ENCODE results near the gene MEN1.
"Not testable (repeated sequence)": the region's sequence is repeated elsewhere in the genome, so short reads cannot be mapped to it uniquely, and the experiment has no call there.

The MEN1 gene

GRCh38 chr11:64810271-64810890, at the start of gene MEN1:
Gene MEN1 (minus strand): TSS chr11:64810551. CDS start chr11:64810109, 442 bp downstream.
- peak; percentile 99 for DNase-seq

GRCh38 chr11:64859542-64860414, 49.4 kb upstream of the MEN1 start:
- DNase-seq = no peak

- no peak for DNase-seq
These were observed 48.3 kb upstream of the MEN1 start for GRCh38 chr11:64858467-64859263.

DNA sequence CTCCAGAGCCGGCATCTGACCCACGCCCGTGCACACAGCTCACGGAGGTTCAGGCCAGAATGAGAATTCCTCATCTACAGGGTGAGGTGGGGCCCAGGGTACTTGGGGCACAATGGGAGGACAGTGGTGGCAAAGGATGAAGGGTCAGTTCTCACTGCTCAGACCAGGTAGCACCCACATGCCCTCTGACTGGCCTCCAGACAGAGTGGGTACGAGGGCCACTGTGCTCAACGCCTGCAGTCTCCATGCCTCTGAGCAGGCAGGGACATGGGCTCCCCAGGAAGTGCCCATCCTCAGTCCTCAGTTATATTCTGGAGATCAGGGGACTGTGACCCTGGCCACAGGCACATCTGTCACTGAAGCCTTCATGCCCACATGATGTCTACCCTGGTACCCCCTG, 47.1 kb upstream of the MEN1 start:
- DNase-seq = no peak

GRCh38 chr11:64856382-64857227, 46.3 kb upstream of the MEN1 start:
- DNase-seq = peak; percentile 90

DNA sequence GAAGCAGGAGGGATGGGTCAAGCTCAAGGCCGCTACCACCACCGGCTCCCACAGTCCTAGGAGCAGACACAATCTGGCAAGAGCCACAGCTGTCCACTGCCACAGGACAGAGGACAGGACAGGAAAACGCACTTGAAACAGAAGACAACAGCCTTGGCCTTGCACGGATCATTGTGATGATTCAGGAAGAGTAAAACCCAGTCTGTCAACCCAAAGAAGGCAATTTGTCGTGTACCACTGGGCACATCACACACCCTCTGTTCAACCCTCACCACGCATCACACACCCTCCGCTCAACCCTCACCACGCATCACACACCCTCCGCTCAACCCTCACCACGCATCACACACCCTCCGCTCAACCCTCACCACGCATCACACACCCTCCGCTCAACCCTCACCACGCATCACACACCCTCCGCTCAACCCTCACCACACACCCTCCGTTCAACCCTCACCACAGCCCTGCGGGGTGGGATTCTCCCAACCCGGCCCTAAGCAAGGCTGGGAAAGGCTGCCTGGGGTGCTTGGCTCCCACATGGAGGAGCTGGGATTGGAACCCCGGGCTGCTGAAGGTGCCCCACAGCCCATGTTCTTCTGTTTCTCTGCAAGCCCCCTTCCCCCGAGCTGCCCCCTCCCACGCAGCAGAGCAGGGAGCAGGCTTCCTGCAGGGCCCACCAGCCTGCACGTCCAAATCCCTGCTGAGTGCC, 45.4 kb upstream of the MEN1 start:
- peak; percentile 48 for DNase-seq

- peak; percentile 95 for DNase-seq
These were observed 44.5 kb upstream of the MEN1 start for GRCh38 chr11:64854534-64855502.

DNA sequence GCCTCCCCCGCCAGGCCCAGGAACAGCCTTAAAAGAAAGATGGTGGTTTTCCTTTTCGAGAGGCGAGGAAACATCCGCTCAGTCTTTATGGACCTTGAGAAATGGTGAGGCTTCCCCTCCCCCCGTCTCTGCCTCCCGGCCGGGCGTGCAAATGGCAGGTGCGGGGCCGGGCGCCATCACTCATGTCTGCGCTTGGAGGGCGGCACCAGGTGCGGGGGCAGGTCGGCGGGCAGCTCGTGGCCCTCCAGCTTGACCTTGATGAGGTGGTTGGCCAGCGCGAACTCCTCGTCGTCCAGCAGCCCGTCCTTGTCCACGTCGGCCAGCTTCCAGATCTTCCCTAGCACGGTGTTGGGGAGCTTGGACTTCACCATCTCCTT, 43.8 kb upstream of the MEN1 start:
- no peak for DNase-seq

DNA sequence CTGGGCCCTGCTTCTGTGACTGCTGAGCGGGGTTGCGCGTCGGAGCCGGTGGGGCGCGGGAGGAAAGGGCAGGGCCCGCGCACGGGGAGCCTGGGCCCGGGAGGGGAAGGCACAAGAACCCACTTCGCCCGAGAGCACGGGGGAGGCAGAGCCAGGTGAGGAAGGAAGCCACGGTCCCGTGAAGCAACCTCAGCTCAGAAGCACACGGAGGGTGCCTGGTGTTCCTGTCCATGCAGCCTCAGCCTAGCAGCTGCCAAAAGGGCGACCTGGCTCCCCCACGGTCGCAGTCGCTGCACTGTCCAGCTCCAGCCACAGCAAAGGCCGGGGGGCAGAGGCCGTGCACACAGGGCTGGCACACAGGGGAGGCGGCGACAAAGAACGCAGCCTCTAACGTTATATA, 43.4 kb upstream of the MEN1 start:
- DNase-seq = no peak

- no peak for DNase-seq
These were observed 42.6 kb upstream of the MEN1 start for GRCh38 chr11:64852804-64853509.

DNA sequence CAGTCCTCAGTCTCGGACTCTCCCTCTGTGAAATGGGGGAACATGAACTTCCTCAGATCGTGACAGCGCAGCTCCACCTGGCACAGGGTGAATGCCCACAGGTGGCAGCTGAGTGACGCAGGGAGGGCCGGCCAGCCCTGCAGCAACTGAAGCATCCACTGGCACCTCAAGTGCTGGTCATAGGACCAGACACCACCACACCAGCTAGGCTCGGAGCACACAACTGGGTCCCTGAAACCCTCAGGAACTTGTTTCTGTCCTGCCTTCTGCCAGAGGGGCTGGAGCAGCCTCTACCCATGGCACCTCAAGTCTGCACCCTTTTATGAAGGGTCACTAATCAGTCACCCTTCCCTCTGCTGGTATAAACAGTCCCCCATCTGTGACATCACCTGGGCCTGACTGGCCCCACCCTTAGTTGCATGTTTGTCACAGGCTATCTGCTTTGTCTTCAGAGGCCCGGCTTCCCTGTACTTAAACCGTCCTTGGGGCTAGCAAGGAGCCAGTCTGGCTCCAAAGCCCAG, 41.5 kb upstream of the MEN1 start:
- DNase-seq = no peak

- no peak for DNase-seq
These were observed 40.7 kb upstream of the MEN1 start for GRCh38 chr11:64850979-64851567.

DNA sequence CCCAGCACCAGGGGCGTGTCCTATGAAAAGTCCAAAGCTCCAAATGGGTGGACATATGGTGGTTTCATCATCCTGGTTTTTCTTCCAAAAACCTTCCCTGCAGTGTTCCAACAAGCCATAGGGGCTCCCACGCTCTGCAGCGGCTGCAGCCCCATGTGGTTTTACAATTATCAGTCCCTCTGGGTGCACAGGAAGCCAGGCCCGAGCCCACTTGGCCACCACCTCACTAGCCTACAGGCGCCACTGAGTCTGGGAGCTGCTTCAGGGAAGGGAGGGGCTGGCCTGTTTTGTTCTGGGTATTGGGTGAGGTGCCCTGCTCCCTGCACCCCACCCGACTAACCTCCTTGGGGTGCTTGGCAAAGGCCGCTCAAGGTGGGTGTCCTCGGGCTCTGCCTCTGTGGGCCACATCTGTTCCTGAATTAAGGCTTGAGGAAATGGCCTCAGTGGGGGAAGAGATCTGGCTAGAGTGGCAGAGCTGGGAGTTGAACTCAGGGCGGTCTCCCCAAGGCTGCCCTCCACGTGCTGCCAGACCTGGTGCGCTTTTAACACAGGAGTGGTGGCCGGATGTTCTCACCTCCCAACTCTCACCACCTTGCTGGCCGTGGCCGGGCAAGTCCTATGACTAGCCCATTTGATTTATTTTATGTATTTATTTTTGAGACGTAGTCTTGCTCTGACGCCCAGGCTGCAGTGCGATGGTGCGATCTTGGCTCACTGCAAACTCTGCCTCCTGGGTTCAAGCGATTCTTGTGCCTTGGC, 39.4 kb upstream of the MEN1 start:
- no peak for DNase-seq

GRCh38 chr11:64848826-64849597, 38.7 kb upstream of the MEN1 start:
- DNase-seq = peak; percentile 41

- no peak for DNase-seq
These were observed 38.0 kb upstream of the MEN1 start for GRCh38 chr11:64848214-64848825.

DNA sequence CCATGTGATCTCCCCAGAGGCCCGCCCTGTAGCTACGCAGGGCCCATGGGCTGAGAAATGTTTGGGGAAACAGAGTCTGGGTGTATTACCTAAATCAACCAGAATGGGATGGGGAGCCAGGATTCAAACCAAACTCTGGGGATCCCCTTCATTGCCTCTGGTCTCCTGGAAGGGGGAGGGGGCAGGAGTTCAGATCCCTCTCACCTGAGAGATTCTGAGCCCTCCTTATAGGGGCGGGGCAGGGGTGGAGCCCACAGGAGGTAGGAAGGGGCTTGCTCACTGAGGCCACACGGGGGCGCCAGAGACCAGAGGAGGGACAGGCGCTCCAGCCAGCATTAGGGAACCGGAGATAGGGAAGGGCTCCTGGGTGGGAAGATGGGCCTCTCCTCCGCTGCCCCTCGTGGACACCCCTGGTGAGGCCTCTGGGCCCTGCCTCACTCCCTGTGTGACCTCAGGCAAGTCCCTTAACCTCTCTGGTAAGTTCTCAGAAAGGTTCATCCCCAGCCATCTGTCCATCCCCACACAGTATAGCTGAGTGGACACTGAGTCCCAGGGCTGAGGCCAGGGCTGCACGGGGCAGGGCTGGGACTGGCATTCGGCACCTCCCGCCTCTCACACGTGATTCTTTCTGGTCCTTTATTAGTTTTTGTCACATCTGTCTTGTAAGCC, 36.8 kb upstream of the MEN1 start:
- DNase-seq = peak; percentile 97

- DNase-seq = not testable (repeated sequence)
These were observed 35.4 kb upstream of the MEN1 start for GRCh38 chr11:64845776-64846129.

All from DMS53 (cell line).